H1 (cell line): Measurements from ENCODE around the gene TUBGCP2. TPM values are rescaled to one million over a fixed set of nuclear protein-coding genes. Genes with fewer than 3 reads are reported as not detected.

Source experiments
- CTCF ChIA-PET: fragments of 300-600 bp; sonication (Branson Sonifier 250); formaldehyde crosslinking; loops from one replicate; lab custom pipeline; 2021; ENCODE audit not compliant: partially characterized antibody; lab: Charles Lee
- POLR2A ChIA-PET: fragments of 300-600 bp; sonication (Branson Sonifier 250); formaldehyde crosslinking; loops from one replicate; lab custom pipeline; 2021; ENCODE audit warnings: inconsistent platforms; ENCODE audit not compliant: partially characterized antibody; lab: Charles Lee
- DNase-seq, 2 experiments: peaks; one replicate each; pipeline versions ENCODE4 v3.0.0 to v3.0.0-alpha.2; 2010 to 2022; ENCODE audit warnings: low spot score in 2 of 2, low read depth in 1 of 2, mixed read lengths in 1 of 2
- FAIRE-seq: peaks from 2 replicates; lab custom pipeline; 2011; peaks lifted over from hg19 to GRCh38; lab: Jason Lieb, UNC
- H2AFZ ChIP-seq: 2 replicates; pipeline ENCODE4 v1.8.1; 2012; ENCODE audit warnings: low read length, inconsistent platforms
- H2AK5ac ChIP-seq: 2 replicates; pipeline ENCODE4 v1.6.1; 2013; ENCODE audit warnings: low read depth, low read length
- H2BK120ac ChIP-seq: replicated peaks from 2 replicates; pipeline ENCODE3; 2013; ENCODE audit warnings: low read depth, low read length, inconsistent platforms
- H2BK12ac ChIP-seq: 2 replicates; pipeline ENCODE4 v1.6.1; 2013; ENCODE audit warnings: low read depth, low read length
- H2BK15ac ChIP-seq: 2 replicates; pipeline ENCODE4 v1.6.1; 2013; ENCODE audit warnings: low read length
- H2BK20ac ChIP-seq: 2 replicates; pipeline ENCODE4 v1.6.1; 2013; ENCODE audit warnings: low read length
- H2BK5ac ChIP-seq: 2 replicates; pipeline ENCODE4 v1.6.1; 2013; ENCODE audit warnings: low read depth, low read length
- H3K14ac ChIP-seq: 2 replicates; pipeline ENCODE4 v1.6.1; 2013; ENCODE audit warnings: inconsistent platforms; ENCODE audit not compliant: insufficient read length
- H3K18ac ChIP-seq: 2 replicates; pipeline ENCODE4 v1.6.1; 2013; ENCODE audit warnings: low read length; ENCODE audit errors: extremely low read depth
- H3K23ac ChIP-seq: 2 replicates; pipeline ENCODE4 v1.6.1; 2013; ENCODE audit warnings: inconsistent platforms; ENCODE audit not compliant: insufficient read length
- H3K23me2 ChIP-seq: 2 replicates; pipeline ENCODE4 v1.6.1; 2013; ENCODE audit warnings: low read depth, low read length
- H3K27ac ChIP-seq: 2 replicates; pipeline ENCODE4 v1.6.1; 2011; ENCODE audit warnings: low read depth, low read length, inconsistent platforms
- H3K27me3 ChIP-seq, 4 experiments: replicated peaks in 1 of 4; 1 replicate in 1 of 4; 2 replicates in 3 of 4; pipeline versions ENCODE4 v1.6.1 to v1.8.1; 2011 to 2013; ENCODE audit warnings: low read length in 3 of 4, mild to moderate bottlenecking in 3 of 4, inconsistent platforms in 2 of 4, mixed read lengths in 2 of 4, moderate library complexity in 1 of 4; ENCODE audit not compliant: control insufficient read depth in 3 of 4, insufficient read depth in 3 of 4; ENCODE audit errors: extremely low read depth in 1 of 4
- H3K36me3 ChIP-seq, 4 experiments: 2 replicates each; pipeline versions ENCODE4 v1.6.1 to v1.8.1; 2011 to 2013; ENCODE audit warnings: mild to moderate bottlenecking in 4 of 4, low read length in 3 of 4, moderate library complexity in 2 of 4, control low read depth in 1 of 4, inconsistent platforms in 1 of 4; ENCODE audit not compliant: insufficient read depth in 4 of 4, control insufficient read depth in 2 of 4
- H3K4ac ChIP-seq: replicated peaks from 2 replicates; pipeline ENCODE3; 2013; ENCODE audit warnings: low read length, low read depth, mixed read lengths, inconsistent platforms; ENCODE audit not compliant: insufficient read length
- H3K4me1 ChIP-seq, 4 experiments: replicated peaks in 1 of 4; 1 replicate in 1 of 4; 2 replicates in 3 of 4; pipeline versions ENCODE4 v1.6.1 to v1.8.1; 2011 to 2013; ENCODE audit warnings: low read length in 3 of 4, inconsistent platforms in 2 of 4, mixed read lengths in 1 of 4; ENCODE audit not compliant: insufficient read depth in 4 of 4, control insufficient read depth in 3 of 4
- H3K4me2 ChIP-seq, 2 experiments: 2 replicates each; pipeline versions ENCODE4 v1.6.1 to v1.8.1; 2011 to 2013; ENCODE audit warnings: low read depth in 2 of 2, low read length in 2 of 2, control low read depth in 1 of 2, inconsistent platforms in 1 of 2, mild to moderate bottlenecking in 1 of 2; ENCODE audit not compliant: insufficient read depth in 1 of 2
- H3K4me3 ChIP-seq, 4 experiments: fragments of 200-600, 300-600 bp in 1 of 4; sonication (generic), shearing (Covaris generic), sonication (Bioruptor Twin) in 1 of 4; 2 replicates each; pipeline versions ENCODE4 v1.5.1 to v1.8.1; 2011 to 2016; ENCODE audit warnings: low read length in 4 of 4, low read depth in 3 of 4, control low read depth in 2 of 4, inconsistent platforms in 2 of 4, mild to moderate bottlenecking in 2 of 4, mixed read lengths in 1 of 4, moderate library complexity in 1 of 4; ENCODE audit not compliant: insufficient read depth in 2 of 4; ENCODE audit errors: extremely low read depth in 1 of 4
- H3K56ac ChIP-seq: replicated peaks from 2 replicates; pipeline ENCODE3; 2013; ENCODE audit warnings: low read depth, mild to moderate bottlenecking, mixed read lengths, low read length, inconsistent platforms; ENCODE audit not compliant: insufficient read length
- H3K79me1 ChIP-seq: 2 replicates; pipeline ENCODE4 v1.6.1; 2013; ENCODE audit warnings: low read depth, low read length, control low read depth
- H3K79me2 ChIP-seq, 2 experiments: 2 replicates each; pipeline versions ENCODE4 v1.6.1 to v1.8.1; 2012 to 2013; ENCODE audit warnings: low read length in 2 of 2, mild to moderate bottlenecking in 2 of 2, inconsistent platforms in 1 of 2; ENCODE audit not compliant: insufficient read depth in 2 of 2, control insufficient read depth in 1 of 2
- H3K9ac ChIP-seq, 4 experiments: replicated peaks in 1 of 4; 1 replicate in 1 of 4; 2 replicates in 3 of 4; pipeline versions ENCODE4 v1.6.1 to v1.8.1; 2011 to 2013; ENCODE audit warnings: low read depth in 3 of 4, low read length in 3 of 4, control low read depth in 2 of 4, mild to moderate bottlenecking in 2 of 4, moderate library complexity in 2 of 4, inconsistent platforms in 1 of 4; ENCODE audit errors: extremely low read depth in 1 of 4
- H3K9me3 ChIP-seq, 2 experiments: 2 replicates each; pipeline versions ENCODE4 v1.6.1 to v1.8.1; 2012 to 2013; ENCODE audit warnings: mild to moderate bottlenecking in 2 of 2, moderate library complexity in 2 of 2, control low read depth in 1 of 2, inconsistent platforms in 1 of 2, low read depth in 1 of 2, low read length in 1 of 2, mixed read lengths in 1 of 2; ENCODE audit not compliant: insufficient read depth in 2 of 2
- H4K20me1 ChIP-seq, 2 experiments: replicated peaks in 1 of 2; 2 replicates each; pipeline versions ENCODE3 to v1.8.1; 2011 to 2013; ENCODE audit warnings: inconsistent platforms in 2 of 2, low read length in 2 of 2, mild to moderate bottlenecking in 1 of 2; ENCODE audit not compliant: insufficient read depth in 2 of 2, control insufficient read depth in 1 of 2
- H4K5ac ChIP-seq: 2 replicates; pipeline ENCODE4 v1.6.1; 2013; ENCODE audit warnings: low read length, low read depth, mixed read lengths, inconsistent platforms; ENCODE audit not compliant: insufficient read length
- H4K8ac ChIP-seq: 2 replicates; pipeline ENCODE4 v1.8.0; 2013; ENCODE audit warnings: mild to moderate bottlenecking, moderate library complexity, low read length, inconsistent platforms; ENCODE audit not compliant: insufficient read depth; ENCODE audit errors: extremely low read depth
- H4K91ac ChIP-seq: replicated peaks from 2 replicates; pipeline ENCODE3; 2013; ENCODE audit warnings: low read length, mixed read lengths, inconsistent platforms; ENCODE audit not compliant: insufficient read length
- BRCA1 ChIP-seq: IDR thresholded peaks from 2 replicates; pipeline ENCODE4 v1.6.1; 2012; ENCODE audit warnings: low read depth, low read length, improper control_type of control experiment
- SP2 ChIP-seq: IDR thresholded peaks from 2 replicates; pipeline ENCODE4 v1.6.1; 2012; ENCODE audit warnings: mild to moderate bottlenecking, low read length, inconsistent platforms
- WGBS, 2 experiments: shearing (Covaris generic) in 1 of 2; methylation state at CpG; one replicate each; pipeline versions ENCODE4 v1.1.6 to v1.1.7; 2013 to 2015; ENCODE audit warnings: low lambda C conversion rate in 2 of 2, mixed read lengths in 2 of 2, inconsistent platforms in 1 of 2, low coverage in 1 of 2, missing lambda C conversion rate in 1 of 2; ENCODE audit not compliant: insufficient replicate concordance in 2 of 2, insufficient coverage in 1 of 2, insufficient read length in 1 of 2; ENCODE audit errors: extremely low coverage in 1 of 2, missing lambda C conversion rate in 1 of 2; 5-methylcytosine and 5-hydroxymethylcytosine counted together
- polyA plus RNA-seq, 7 experiments: library from polyadenylated mRNA; depleted of rRNA in 3 of 7; stranded (reverse) in 5 of 7; unstranded in 2 of 7; fragments of >200 nt in 5 of 7; fragments of 200-250 nt in 2 of 7; gene quantifications; 1 replicate in 5 of 7; 2 replicates in 1 of 7; 4 replicates in 1 of 7; pipeline versions ENCODE4 v1.2.1 to v1.2.3, GENCODE V29; 2011 to 2013; ENCODE audit warnings: missing spikeins in 2 of 7, mixed read lengths in 2 of 7
- total RNA-seq: library from RNA; stranded (reverse); fragmentation: NEBNext Ultra II Directional; extraction: Animal tissue kit (Norgen Biotek cat#: 25700); gene quantifications from 2 replicates; pipeline ENCODE4 v1.2.1, GENCODE V29; 2021

Gene TUBGCP2
- total and polyA plus RNA-seq, 2 of the 8 experiments (the other 6 are each of a cell fraction or from before 2014, with no cell fraction given), result 34.9 to 51.9 TPM

- Histone ChIP-seq H2AK5ac (no peak overlapping the region), H2BK20ac (no peak overlapping the region), H4K20me1 (peaks cover 7 to 23% of the 10 kb centered on the region in 2 experiments), H2BK5ac (no peak overlapping the region), H3K23ac (no peak overlapping the region), H3K56ac (no peak overlapping the region), H4K91ac (no peak overlapping the region), H3K9me3 (no peaks in the 10 kb centered on the region), H2BK12ac (no peak overlapping the region), H3K18ac (no peak overlapping the region), H3K4me1 (peaks cover 0 to 15% (median 5%) of the 10 kb centered on the region in 4 experiments; a peak in 4 of 7 replicates), H3K14ac (no peak overlapping the region), H3K4me3 (no peak overlapping the region), H4K5ac (no peak overlapping the region), H3K4ac (no peak overlapping the region), H3K27me3 (no peaks in the 10 kb centered on the region; a peak in 1 of 7 replicates), H3K4me2 (no peak overlapping the region), H3K23me2 (peaks cover 10% of the 10 kb centered on the region; the same call in 1 of the 2 replicates), H3K79me1 (no peaks in the 10 kb centered on the region; the same call in 1 of the 2 replicates), H3K27ac (no peak overlapping the region), H3K9ac (no peak overlapping the region), H2AFZ (no peak overlapping the region), H4K8ac (no peak overlapping the region; the same call in 1 of the 2 replicates), H2BK120ac (no peak overlapping the region), H3K36me3 (no peaks in the 10 kb centered on the region; a peak in 2 of 8 replicates), H2BK15ac (no peak overlapping the region), H3K79me2 (no peaks in the 10 kb centered on the region)
- CTCF ChIA-PET, result interaction anchor here (1.0 to 4.9 kb wide), 5 partner anchors 8 to 46 kb away, joined by 4 to 57 read pairs (median 7); no protein-coding TSS in a partner anchor
- 75% methylated on average over 14 of the region's 16 CpGs; no CpG with 5 or more reads in 1 of the 2 experiments for WGBS, 2 experiments
- DNase-seq, result peak in 1 of 2 experiments; percentile 56
- no peak for TF ChIP-seq BRCA1
- TF ChIP-seq SP2, result no peak
- POLR2A ChIA-PET, result interaction anchor here (0.9 to 2.7 kb wide), 10 partner anchors 8 to 149 kb away, joined by 3 to 9 read pairs (median 4); partner anchors contain the start of gene CALY
- FAIRE-seq, result no peak
Measured at GRCh38 chr10:133353202-133353959, 44.7 kb upstream of the TUBGCP2 start.
